ENCODE measurements around the gene FNBP1. TPM values are rescaled to one million over a fixed set of nuclear protein-coding genes. Genes with fewer than 3 reads are reported as not detected.

The FNBP1 gene
- total and polyA plus RNA-seq, 2 donors (not counting 1 experiment from before 2014, with no cell fraction given) = 20.8 to 44.3 TPM

- no peak overlapping the region for H3K4me3 ChIP-seq (replicated peaks in 1 of 4; ENCODE audit: control extremely low read depth in 1 of 4, insufficient read depth in 1 of 4, low read depth in 3 of 4, low read length in 4 of 4)
- H3K4me2 ChIP-seq (ENCODE audit: extremely low read depth, insufficient read depth, low read length) = no peak overlapping the region
- TF ChIP-seq EZH2 (IDR thresholded peaks at IDR 0.05; ENCODE audit: low read length, missing control alignments) = no peak
- TF ChIP-seq CTCF (conservative IDR thresholded peaks at IDR 0.05 in 1 of 2, IDR thresholded peaks at IDR 0.05 in 1 of 2; ENCODE audit: low read depth in 1 of 2, low read length in 2 of 2) = no peak
- no peak for DNase-seq (ENCODE audit: low read depth in 2 of 2)
- no peaks in the 10 kb centered on the region for H3K4me1 ChIP-seq (ENCODE audit: control insufficient read depth, extremely low read depth, insufficient read depth, low read length)
- no peaks in the 10 kb centered on the region for H3K36me3 ChIP-seq (ENCODE audit: control insufficient read depth, insufficient read depth, low read length)
- H3K9ac ChIP-seq (ENCODE audit: insufficient read depth, low read length) = no peak overlapping the region
- H3K9me3 ChIP-seq (ENCODE audit: control insufficient read depth, insufficient read depth, low read depth, low read length) = no peaks in the 10 kb centered on the region
- H4K20me1 ChIP-seq (ENCODE audit: control insufficient read depth, extremely low read depth, insufficient read depth, low read length) = no peaks in the 10 kb centered on the region
- no peaks in the 10 kb centered on the region for H3K27me3 ChIP-seq (ENCODE audit: control insufficient read depth, insufficient read depth, low read length)
- H3K79me2 ChIP-seq (ENCODE audit: control insufficient read depth, insufficient read depth, low read length) = no peaks in the 10 kb centered on the region
- no peak overlapping the region for H2AFZ ChIP-seq (ENCODE audit: low read length)
- H3K27ac ChIP-seq (ENCODE audit: insufficient read depth, low read length) = no peak overlapping the region
Observed at GRCh38 chr9:129868023-129868871, 174.7 kb downstream of the FNBP1 start.

GRCh38 chr9:129867136-129868022 lies 175.6 kb downstream of the FNBP1 start:
- TF ChIP-seq CTCF (conservative IDR thresholded peaks at IDR 0.05 in 1 of 2, IDR thresholded peaks at IDR 0.05 in 1 of 2; ENCODE audit: low read depth in 1 of 2, low read length in 2 of 2) = no peak
- TF ChIP-seq EZH2 (IDR thresholded peaks at IDR 0.05; ENCODE audit: low read length, missing control alignments) = no peak
- Histone ChIP-seq H3K27me3 (ENCODE audit: control insufficient read depth, insufficient read depth, low read length) (no peaks in the 10 kb centered on the region), H3K36me3 (ENCODE audit: control insufficient read depth, insufficient read depth, low read length) (no peaks in the 10 kb centered on the region), H2AFZ (ENCODE audit: low read length) (no peak overlapping the region), H4K20me1 (ENCODE audit: control insufficient read depth, extremely low read depth, insufficient read depth, low read length) (no peaks in the 10 kb centered on the region), H3K27ac (ENCODE audit: insufficient read depth, low read length) (no peak overlapping the region), H3K4me1 (ENCODE audit: control insufficient read depth, extremely low read depth, insufficient read depth, low read length) (no peaks in the 10 kb centered on the region), H3K9me3 (ENCODE audit: control insufficient read depth, insufficient read depth, low read depth, low read length) (no peaks in the 10 kb centered on the region), H3K79me2 (ENCODE audit: control insufficient read depth, insufficient read depth, low read length) (no peaks in the 10 kb centered on the region), H3K9ac (ENCODE audit: insufficient read depth, low read length) (no peak overlapping the region), H3K4me2 (ENCODE audit: extremely low read depth, insufficient read depth, low read length) (no peak overlapping the region), H3K4me3 (replicated peaks in 1 of 4; ENCODE audit: control extremely low read depth in 1 of 4, insufficient read depth in 1 of 4, low read depth in 3 of 4, low read length in 4 of 4) (no peak overlapping the region)
- no peak for DNase-seq (ENCODE audit: low read depth in 2 of 2)

All from fibroblast of lung (primary cell).